GM12865 (cell line): ENCODE measurements around the gene MTR.

Experiments
- DNase-seq: peaks from one replicate; pipeline ENCODE4 v3.0.0; 2010; ENCODE audit warnings: low read depth
- H3K4me3 ChIP-seq: 2 replicates; pipeline ENCODE4 v1.5.1; 2011; ENCODE audit warnings: mild to moderate bottlenecking, low read depth, low read length, control low read depth
- CTCF ChIP-seq: IDR thresholded peaks from 2 replicates; pipeline ENCODE4 v1.5.1; 2011; ENCODE audit warnings: low read length, control low read depth, low read depth, inconsistent platforms; ENCODE audit not compliant: insufficient read depth; ENCODE audit errors: missing control alignments

The MTR gene

DNA sequence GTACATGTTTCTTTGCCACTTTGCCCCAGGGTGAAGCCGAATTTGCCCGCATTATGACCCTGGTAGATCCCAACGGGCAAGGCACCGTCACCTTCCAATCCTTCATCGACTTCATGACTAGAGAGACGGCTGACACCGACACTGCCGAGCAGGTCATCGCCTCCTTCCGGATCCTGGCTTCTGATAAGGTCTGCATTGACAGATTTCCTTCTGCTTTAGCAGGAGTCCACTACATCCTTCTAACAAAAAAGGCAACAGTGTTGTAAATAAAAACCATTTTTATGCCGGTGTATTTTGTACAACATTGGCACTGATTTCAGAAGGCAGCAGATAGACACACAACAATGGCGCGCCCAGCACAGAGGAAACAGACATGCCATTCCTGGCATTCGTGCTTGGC lies 34.1 kb upstream of the MTR start:
- no peak for DNase-seq
- no peak for TF ChIP-seq CTCF
- no peak overlapping the region for H3K4me3 ChIP-seq

DNA sequence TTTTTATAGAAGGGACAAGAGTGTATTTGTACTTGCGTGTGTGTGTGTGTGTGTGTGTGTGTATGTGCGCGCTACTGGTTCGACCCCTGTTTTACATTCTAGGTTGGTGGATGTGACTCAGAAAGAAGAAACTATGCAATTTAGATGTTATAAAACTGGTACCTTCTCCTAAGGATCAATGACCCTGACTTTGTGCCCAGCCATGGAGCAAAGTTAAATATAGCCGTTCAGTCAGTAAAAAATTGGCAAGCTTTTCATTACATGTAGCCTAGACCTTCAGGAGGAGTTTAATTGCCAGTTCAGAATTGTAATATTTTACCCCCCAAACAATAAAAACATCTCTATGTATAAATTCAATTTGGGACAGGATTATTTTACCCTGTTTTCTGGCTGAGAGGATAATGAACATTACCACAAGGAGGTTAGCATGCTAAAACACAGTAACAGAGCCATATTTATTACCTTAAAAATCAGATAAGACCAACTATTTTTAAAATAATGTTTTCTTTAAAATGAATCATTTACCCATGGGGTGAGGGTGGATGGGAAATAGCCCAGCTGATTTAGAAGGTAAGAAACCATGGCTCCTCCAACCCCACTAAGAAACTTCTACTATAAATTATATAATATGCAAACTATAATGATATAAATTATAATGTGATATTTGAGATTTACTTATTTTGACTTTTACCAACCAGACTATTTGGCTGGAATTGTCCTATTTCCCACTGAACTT lies 33.5 kb upstream of the MTR start:
- DNase-seq: no peak
- no peak overlapping the region for H3K4me3 ChIP-seq
- no peak for TF ChIP-seq CTCF

GRCh38 chr1:236762410-236762809 lies 32.7 kb upstream of the MTR start:
- DNase-seq: no peak
- no peak for TF ChIP-seq CTCF
- H3K4me3 ChIP-seq: no peak overlapping the region

- no peak for DNase-seq
- no peak for TF ChIP-seq CTCF
- no peak overlapping the region for H3K4me3 ChIP-seq
Observed at GRCh38 chr1:236765831-236766230, 29.3 kb upstream of the MTR start.

- no peak overlapping the region for H3K4me3 ChIP-seq
- TF ChIP-seq CTCF: no peak
- DNase-seq: no peak
Observed at GRCh38 chr1:236766506-236766905, 28.6 kb upstream of the MTR start.

DNA sequence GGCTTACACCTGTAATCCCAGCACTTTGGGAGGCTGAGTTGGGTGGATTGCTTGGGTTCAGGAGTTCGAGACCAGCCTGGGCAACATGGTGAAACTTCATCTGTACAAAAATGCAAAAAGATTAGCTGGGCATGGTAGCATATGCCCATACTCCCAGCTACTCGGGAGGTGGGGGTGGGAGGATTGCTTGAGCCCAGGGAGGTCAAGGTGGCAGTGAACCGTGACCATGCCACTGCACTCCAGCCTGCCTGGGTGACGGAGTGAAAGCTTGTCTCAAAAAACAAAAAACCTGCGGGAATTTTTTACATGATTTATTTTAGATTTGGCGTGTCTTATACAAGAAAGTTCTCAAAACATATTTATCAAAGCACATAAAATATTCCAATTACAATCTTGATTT lies 27.8 kb upstream of the MTR start:
- no peak for DNase-seq
- no peak overlapping the region for H3K4me3 ChIP-seq
- no peak for TF ChIP-seq CTCF

- no peak overlapping the region for H3K4me3 ChIP-seq
- no peak for DNase-seq
- no peak for TF ChIP-seq CTCF
Observed at GRCh38 chr1:236768601-236769000, 26.5 kb upstream of the MTR start.
